Measurements from ENCODE around the gene NEK9.

DNA sequence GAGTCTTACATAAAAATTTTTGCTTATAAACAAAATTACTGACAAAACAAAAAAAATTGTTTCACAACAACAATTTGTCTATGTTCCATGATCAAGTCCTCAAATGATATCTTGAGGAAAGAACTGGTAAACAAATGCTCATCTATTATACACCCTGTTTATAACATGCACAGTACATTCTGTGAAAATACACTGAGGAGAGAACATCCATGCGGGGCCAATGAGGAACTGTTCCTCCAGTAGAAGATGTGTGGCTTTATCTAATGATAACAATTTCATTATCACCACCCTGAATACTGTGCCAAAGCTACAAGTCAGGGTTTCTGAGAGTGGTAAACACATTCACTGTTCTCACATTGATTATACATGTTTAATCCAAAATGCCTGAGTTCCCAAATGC is 86.3 kb downstream of the NEK9 start:
- TF ChIP-seq FOS (IDR thresholded peaks at IDR 0.05; ENCODE audit: borderline replicate concordance, insufficient read depth, low read length) (no peak), EZH2 (IDR thresholded peaks at IDR 0.05; ENCODE audit: borderline replicate concordance, low read depth, low read length, severe bottlenecking) (no peak), POLR2AphosphoS5 (IDR thresholded peaks at IDR 0.05; ENCODE audit: insufficient read depth, low read depth, low read length) (no peak), POLR2A (IDR thresholded peaks at IDR 0.05; ENCODE audit: low read depth, low read length) (no peak), GATA2 (IDR thresholded peaks at IDR 0.05; ENCODE audit: insufficient read depth, insufficient read length, low read depth, low read length) (no peak), JUN (IDR thresholded peaks at IDR 0.05; ENCODE audit: borderline replicate concordance, insufficient read depth, insufficient read length, low read depth) (no peak)
- TF ChIP-seq, protein P1, sequence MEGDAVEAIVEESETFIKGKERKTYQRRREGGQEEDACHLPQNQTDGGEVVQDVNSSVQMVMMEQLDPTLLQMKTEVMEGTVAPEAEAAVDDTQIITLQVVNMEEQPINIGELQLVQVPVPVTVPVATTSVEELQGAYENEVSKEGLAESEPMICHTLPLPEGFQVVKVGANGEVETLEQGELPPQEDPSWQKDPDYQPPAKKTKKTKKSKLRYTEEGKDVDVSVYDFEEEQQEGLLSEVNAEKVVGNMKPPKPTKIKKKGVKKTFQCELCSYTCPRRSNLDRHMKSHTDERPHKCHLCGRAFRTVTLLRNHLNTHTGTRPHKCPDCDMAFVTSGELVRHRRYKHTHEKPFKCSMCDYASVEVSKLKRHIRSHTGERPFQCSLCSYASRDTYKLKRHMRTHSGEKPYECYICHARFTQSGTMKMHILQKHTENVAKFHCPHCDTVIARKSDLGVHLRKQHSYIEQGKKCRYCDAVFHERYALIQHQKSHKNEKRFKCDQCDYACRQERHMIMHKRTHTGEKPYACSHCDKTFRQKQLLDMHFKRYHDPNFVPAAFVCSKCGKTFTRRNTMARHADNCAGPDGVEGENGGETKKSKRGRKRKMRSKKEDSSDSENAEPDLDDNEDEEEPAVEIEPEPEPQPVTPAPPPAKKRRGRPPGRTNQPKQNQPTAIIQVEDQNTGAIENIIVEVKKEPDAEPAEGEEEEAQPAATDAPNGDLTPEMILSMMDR (IDR thresholded peaks at IDR 0.05; ENCODE audit: extremely low read depth in 1 of 2, insufficient read depth in 1 of 2, low read depth in 1 of 2, low read length in 2 of 2) = no peak
- TF ChIP-seq, protein P2, sequence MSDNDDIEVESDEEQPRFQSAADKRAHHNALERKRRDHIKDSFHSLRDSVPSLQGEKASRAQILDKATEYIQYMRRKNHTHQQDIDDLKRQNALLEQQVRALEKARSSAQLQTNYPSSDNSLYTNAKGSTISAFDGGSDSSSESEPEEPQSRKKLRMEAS (IDR thresholded peaks at IDR 0.05; ENCODE audit: insufficient read depth, insufficient read length) = no peak
